T47D (cell line): ENCODE results near the gene SEC24A.
"Not testable (repeated sequence)": the region's sequence is repeated elsewhere in the genome, so short reads cannot be mapped to it uniquely, and the experiment has no call there.

Experiments used
- DNase-seq, 2 experiments: peaks; one replicate each; pipeline versions ENCODE4 v3.0.0 to v3.0.0-alpha.2; 2011 to 2012; ENCODE audit warnings: low read depth in 1 of 2, low spot score in 1 of 2
- JUND ChIP-seq: IDR thresholded peaks from 2 replicates; pipeline ENCODE4 v1.6.1; 2012; ENCODE audit warnings: low read depth
- in situ Hi-C: cut with HindIII; loops from 2 replicates; pipeline ENCODE4 v1.10.0; 2016; ENCODE audit warnings: low sequenced_read_pairs, low pct_unique_long_range_greater_than_20kb

The SEC24A gene

GRCh38 chr5:134662971-134663370 is 14.4 kb downstream of the SEC24A start:
- in situ Hi-C loops, result no loop called here
- no peak for TF ChIP-seq JUND
- DNase-seq, result no peak

GRCh38 chr5:134664448-134664847 is 15.9 kb downstream of the SEC24A start:
- in situ Hi-C loops, result no loop called here
- TF ChIP-seq JUND, result no peak
- no peak for DNase-seq

GRCh38 chr5:134673546-134673945 is 25.0 kb downstream of the SEC24A start:
- DNase-seq, in situ Hi-C loops: not testable (repeated sequence)

GRCh38 chr5:134677357-134677756 is 28.8 kb downstream of the SEC24A start:
- DNase-seq, in situ Hi-C loops: not testable (repeated sequence)

GRCh38 chr5:134690144-134690543 is 41.6 kb downstream of the SEC24A start:
- DNase-seq, in situ Hi-C loops: not testable (repeated sequence)

GRCh38 chr5:134692722-134693121 is 44.1 kb downstream of the SEC24A start:
- TF ChIP-seq JUND, result no peak
- in situ Hi-C loops, result no loop called here
- DNase-seq, result no peak

- in situ Hi-C loops, result no loop called here
- DNase-seq, result no peak
- no peak for TF ChIP-seq JUND
Measured at GRCh38 chr5:134708301-134708700, 59.7 kb downstream of the SEC24A start.

GRCh38 chr5:134714120-134714519 is 65.5 kb downstream of the SEC24A start:
- in situ Hi-C loops, result no loop called here
- no peak for DNase-seq
- TF ChIP-seq JUND, result no peak

GRCh38 chr5:134714541-134714940 is 66.0 kb downstream of the SEC24A start:
- no peak for DNase-seq
- in situ Hi-C loops, result no loop called here
- no peak for TF ChIP-seq JUND

- in situ Hi-C loops, DNase-seq: not testable (repeated sequence)
Measured at GRCh38 chr5:134715466-134715865, 66.9 kb downstream of the SEC24A start.

- in situ Hi-C loops, result no loop called here
- no peak for TF ChIP-seq JUND
- no peak for DNase-seq
Measured at GRCh38 chr5:134724872-134725271, 76.3 kb downstream of the SEC24A start.

GRCh38 chr5:134732819-134733218 is 84.2 kb downstream of the SEC24A start:
- no peak for TF ChIP-seq JUND
- DNase-seq, result no peak
- in situ Hi-C loops, result no loop called here

GRCh38 chr5:134735243-134735642 is 86.7 kb downstream of the SEC24A start:
- no peak for TF ChIP-seq JUND
- in situ Hi-C loops, result no loop called here
- DNase-seq, result no peak

- DNase-seq, result no peak
- in situ Hi-C loops, result no loop called here
- TF ChIP-seq JUND, result no peak
Measured at GRCh38 chr5:134736173-134736812, 87.7 kb downstream of the SEC24A start.
